Measurements from ENCODE around the gene MEIS3.

Gene MEIS3
- 0.08 to 0.46 (median 0.31) reads per million in 4 donors for total RNA-seq

DNA sequence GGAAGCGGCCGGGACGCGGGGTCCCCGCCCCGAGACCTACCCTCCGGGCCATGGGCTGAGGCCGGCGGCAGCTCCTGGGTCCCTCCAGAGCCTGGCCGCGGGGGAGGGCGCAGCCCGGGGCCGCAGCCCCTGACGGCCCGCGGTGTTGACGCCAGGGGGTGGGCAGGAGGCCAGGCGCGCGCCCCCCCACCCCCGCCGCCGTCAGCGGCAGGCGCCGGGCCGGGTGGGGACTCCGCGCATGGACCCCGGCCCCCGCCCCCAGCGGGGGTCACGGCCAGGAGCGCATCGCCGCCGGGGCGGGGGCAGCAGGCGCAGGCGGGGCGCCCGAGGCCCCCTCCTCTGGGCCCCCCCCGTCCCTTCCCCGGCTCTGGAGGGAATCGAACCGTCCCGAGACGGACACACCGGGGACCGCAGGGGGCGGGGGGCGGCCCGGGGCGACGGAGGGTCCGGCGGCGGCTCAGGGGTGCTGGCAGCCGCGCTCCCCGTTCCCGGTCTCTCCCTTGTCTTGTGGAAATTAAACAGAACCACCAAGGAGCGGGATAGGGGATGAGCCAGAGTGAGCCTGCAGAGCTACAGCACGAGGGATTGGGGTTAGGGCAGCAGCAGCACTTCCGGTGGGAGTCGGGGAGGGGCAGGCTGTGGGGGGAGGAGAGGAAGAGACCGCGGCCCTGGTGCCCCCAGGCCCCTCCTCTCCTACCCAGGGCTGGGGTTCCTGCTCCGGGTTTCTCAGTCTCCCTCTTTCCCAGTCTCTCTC is at the start of gene MEIS3:
Gene MEIS3 (minus strand): TSS at position 498 of the 754 bp plus-strand sequence. CDS start 446 bp downstream, at position 52.
- DNase-seq, result no peak

DNA sequence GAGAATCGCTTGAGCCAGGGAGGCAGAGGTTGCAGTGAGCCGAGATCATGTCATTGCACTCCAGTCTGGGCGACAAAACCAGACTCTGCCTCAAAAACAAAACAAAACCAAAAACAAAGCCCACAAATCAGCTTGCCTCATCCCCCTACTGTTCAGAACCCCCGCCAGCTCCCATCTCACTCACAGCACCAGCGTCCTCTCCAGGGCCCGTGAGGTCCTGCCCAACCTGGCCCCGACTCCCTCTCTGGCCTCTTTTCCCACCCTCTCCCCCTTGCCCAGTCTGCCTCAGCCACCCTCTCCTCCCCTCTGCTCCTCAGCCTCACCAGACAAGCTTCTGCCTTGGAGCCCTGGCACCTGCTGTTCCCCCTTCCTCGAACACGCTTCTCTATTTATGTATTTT is 48.6 kb upstream of the MEIS3 start:
- DNase-seq, result no peak

DNA sequence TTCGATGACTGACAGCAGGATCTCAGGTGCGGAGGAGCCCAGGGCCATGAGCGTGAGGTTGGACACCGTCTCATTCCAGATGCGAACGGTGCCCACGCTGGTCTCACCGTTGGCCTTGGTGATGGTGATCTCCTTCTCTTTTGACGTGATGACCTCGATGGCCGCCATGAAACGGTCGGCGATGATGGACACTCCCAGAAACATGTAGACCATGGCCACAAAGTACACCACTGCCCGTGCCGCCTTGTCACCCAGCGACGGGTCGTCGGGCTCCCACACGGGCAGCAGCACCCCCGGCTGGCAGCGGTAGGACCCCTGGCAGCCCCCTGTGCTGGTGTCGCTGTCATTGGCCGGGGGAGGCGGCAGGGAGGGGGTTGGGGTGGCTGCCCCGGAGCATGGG is 46.6 kb upstream of the MEIS3 start:
- DNase-seq, result no peak

DNA sequence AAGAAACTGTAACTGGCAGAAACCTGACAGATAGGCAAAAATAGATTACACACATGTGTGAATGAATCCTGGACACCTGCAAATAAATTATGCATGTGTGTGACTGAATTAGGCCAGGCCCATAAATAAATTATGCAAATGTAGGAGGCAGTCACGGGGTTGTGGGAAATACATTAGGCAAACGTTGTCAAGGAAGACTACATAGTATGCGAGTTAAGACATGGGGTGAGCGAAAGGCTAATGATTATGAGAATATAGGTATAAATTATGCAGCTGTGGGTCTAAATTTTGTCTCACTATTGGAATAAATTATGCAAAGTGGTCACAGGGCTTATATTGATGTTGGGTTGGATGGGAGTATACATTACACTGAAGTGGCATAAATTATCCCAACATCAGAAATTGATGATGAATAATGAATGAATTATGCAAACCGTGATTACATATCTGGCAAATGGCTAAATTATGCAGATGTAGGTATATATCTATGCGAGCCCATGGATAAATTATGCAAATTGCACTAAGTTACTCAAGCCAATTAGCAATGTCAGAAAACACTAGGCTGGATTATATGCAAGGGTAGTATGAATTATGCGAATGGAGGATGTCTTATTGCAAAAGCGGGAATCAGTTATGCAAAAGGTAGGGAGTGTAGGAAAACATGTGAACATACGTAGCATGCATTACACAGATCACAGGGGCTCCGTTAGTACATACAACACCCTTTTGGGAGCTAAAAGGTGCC is 45.5 kb upstream of the MEIS3 start:
- DNase-seq, result no peak

DNA sequence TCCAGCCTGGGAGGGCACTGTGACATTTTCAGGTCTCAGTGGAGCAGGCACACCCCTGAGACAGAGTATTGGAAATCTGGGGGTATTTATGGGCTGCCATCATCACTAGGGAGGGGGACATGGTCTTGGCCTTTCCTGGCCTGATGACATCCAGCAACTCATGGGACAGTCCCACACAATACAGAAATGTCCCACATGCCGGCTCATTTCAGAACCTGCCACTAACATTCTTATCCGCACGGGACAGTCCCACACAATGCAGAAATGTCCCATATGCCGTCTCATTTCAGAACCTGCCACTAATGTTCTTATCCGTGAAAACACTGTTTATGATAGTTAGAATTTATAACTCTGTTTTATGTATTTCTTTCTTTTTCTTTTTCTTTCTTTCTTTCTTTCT is 42.5 kb upstream of the MEIS3 start:
- no peak for DNase-seq

DNA sequence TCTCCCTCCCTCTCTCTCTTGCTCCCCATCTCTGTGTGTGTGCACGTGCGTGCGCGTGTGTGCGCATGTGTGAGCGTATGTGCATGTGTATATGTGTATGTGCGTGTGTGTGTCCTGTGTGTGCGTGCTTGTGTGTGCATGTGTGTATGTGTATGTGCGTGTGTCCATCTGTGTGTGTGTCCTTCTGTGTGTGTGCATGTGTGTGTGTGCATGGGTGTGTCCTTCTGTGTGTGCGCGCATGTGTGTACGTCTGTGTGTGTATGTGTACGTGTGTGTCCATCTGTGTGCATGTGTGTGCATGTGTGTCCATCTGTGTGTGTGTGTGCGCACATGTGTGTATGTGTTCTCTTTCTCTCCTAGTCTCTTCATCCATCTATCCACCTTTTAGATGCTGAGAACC is 40.1 kb upstream of the MEIS3 start:
- no peak for DNase-seq

DNA sequence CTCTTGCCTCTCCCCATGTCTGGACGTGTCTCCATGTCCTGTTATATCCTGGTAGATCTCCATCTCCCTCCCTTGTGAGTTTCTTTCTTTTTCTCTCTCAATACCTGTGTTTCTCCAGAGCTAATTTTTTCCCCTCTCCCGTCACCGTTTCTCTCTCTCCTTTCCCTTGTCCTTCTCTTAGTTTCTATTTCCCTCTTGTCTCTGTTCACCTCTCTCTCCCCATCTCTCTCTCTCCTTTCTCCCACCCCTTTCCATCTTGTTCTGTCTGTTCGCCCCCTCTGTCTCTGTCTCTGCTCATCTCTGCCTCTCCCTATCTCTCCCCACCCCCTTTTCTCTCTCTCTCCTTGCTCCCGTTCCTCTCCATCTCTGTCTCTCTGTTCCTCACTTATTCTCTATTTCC is 39.3 kb upstream of the MEIS3 start:
- no peak for DNase-seq

DNA sequence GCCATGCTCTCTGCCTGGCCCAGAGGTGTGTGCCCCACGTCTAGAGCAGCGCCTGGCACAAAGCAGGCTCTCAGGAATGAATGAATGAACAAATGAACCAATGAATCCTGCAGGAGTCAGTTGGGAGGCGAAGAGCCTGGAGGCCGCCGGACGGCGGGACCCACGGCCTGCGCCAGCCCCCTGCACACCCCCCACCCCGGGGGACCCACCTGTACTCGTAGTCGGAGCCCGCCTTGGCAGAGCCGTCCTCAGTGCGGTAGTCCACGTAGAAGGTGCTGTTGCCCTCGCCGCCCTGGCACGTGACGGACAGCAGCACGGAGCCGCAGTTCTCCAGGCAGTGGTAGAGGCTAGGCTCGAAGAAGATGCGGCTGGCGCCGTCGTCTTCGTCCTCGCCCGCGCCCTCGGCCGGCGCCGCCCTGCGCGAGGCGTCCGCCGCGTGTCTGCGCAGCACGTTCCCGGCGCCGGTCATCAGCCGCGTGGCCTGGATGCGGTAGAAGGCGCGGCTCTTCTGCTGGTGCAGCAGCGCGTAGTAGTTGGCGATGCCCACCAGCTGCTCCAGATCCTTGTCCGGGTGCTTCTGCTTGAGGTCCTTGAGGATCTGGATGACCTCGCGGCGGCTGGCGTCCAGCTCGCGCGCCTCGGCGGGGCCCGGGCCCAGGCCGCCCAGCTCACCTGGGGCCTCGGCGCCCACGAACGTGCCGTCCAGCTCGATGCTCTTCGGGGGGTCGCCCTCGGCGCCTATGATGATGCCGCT is 37.6 kb upstream of the MEIS3 start:
- no peak for DNase-seq

DNA sequence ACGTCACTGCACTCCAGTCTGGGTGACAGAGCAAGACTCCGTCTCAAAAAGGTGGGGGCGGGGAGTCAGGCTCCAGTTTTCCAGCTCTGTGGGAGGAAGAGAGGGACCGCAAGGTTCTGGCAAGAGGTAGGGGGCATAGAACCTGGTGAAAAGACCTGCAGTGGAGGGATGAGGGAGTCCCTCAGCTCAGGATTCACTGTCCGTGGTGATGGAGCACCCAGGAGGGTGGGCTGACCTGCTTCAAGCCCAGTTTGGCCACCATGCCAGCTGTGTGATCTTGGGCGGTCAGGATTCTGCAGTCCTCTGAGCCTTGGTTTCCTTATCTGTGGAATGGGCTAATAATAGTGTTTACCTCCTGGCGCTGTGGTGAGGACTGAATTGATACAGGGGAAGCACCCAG is 31.2 kb upstream of the MEIS3 start:
- no peak for DNase-seq

DNA sequence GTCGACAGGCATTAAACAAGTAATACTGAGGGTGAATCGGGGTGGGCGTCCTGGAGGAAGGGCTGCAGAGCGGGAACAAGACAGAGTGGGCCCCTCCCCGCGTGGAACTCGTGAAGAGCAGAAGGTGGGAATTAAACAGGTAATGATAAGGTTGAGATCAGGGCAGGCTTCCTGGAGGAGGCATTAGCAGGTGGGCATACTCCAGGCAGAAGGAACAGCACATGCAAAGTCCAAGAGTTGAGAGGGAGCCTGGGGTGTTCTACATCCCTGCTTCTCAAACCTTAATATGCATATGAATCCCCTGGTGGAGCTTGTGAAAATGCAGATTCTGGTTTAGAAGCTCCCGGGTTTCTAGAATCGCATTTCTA is 29.0 kb upstream of the MEIS3 start:
- no peak for DNase-seq

DNA sequence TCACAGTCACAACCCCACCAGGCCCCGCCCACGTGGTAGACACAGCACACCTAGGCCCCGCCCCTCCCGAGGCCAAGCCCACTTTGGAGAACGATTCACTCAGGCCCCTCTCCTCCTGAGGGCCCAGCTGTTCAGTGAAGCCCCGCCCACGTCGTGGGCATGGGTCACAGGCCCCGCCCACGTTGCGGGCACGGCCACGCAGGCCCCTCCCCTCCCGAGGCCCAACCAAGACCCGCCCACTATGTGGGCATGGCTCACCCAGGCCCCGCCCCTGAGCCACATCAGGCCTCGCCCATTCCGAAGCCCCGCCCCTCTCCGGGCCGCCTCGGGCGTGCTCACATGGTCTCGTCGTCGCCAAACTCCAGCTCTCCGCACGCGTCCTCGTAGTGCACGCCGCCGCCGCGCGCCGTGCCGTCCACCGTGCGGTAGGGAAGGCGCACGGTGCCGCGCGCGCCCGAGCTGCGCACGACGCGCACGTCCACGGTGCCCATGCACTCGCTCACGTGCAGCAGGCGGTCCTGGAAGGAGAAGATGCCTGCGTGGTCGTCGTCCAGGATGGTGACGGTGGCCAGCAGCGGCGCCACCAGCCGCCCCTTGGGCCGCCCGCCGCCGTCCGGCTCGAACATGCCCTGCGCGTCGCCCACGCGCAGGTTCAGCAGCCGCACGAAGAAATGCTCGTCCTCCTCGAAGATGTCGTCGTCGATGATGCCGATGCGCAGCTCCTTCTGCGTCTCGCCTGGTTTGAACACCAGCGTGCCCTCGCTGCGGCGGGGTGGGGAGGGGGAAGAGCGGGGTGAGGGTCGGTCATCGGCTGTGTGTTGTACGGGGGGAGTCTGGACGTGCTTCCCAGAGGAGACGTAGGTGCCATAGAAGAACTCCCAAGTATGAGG is 28.4 kb upstream of the MEIS3 start:
- peak in 4 of 5 donors; percentile 39 to 75 (median 46) for DNase-seq

DNA sequence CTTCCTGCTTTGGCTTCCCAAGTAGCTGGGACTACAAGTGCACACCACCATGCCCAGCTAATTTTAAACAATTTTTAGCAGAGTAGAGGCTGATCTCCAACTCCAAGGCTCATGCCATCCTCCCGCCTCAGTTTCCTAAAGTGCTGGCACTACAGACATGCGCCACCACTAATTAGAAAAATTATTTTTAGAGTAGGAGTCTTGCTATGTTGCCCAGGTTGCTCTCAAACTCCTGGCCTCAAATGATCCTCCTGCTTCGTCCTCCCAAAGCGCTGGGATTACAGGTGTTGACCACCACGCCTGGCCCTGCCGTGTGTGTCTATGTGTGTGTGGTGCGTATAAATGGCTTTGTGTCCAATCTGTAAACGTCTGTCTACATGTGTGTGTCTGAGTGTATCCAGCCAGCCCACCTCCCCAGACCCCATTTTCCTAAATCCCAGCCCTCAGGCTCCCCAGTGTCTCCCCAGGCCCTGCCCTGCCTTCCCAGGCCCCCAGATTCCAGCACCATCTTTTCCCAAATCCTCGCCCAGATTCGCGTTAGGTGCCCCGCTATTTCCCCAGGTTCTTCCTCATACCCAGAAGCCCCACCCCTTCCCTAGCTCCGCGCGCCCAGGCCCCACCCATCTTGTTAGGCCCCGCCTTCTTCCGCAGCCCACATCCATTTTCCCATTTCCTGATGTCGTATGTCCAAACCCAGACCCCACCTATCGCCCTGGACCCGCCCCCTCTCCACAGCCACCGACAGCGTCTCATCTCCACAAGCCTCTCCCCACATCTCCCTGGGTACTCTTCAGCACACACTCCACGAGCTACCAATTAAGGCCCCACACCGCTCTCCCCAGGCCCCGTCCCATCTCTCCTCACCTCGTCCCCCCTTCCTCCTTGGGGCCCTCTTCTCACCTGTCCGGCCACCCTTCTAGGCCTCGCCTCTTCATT is 27.5 kb upstream of the MEIS3 start:
- peak in 1 of 5 donors; percentile 57 for DNase-seq

DNA sequence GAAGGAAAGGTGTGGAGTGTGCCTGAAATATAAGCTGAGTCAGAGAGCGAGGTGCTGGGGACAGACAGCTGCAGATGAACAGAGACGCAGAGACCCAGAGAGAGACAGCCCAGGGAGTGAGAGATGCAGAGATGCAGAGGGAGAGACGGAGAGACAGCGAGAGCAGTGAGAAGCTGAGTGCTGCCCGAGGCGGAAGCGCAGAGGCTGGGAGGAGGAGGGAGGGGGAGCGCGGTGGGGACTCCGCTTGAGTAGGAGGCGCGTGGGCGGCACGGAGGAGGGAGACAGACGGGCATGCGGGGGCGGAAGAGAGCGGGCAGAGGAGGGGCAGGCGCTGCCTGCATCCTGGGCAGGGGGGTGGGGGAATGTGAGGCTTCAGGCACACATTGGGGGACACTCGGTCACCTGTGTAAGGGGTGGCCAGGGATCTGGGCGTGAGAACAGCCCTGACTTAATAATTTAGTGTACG is 26.6 kb upstream of the MEIS3 start:
- DNase-seq, result peak; percentile 55 to 70 (median 60)

DNA sequence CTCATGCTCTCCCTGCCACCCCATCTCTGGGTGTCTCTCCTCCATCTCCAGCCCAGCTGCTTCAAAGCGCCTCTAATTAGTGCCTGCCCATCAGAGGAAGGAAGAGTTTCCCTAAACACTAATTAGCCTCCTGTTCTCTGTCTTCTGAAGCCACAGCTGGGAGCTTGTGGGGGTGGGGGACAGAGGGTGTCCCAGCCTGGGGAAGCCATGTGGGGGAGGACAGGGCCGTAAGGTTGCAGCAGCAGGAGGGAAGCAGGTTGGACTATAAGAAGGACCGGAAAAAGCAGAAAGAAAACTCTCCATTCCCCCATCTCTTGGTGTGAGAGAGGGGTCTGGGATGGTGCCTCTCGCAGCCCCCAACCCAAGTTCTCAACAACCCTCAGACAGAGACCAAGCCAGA is 26.2 kb upstream of the MEIS3 start:
- no peak for DNase-seq

DNA sequence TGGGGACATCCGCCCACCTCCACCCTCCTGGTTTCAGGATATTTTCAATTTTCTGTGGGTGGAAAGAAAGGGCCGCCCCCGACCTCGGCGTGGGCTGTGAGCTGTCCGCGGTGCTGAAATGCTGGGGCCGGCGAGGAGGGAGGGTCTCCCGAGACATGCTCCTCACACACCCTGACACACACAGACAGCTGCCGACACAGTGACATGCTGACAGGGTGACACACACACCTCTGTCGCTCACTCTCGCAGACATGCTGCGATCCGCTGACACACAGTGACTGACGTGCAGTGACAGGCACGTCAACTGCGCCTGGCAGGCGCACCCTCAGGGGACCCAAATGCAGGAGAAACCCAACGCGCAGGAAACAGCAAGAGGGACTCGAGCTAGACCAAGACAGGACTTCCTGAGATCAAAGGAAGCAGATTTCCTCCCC is 25.1 kb upstream of the MEIS3 start:
- peak in 3 of 5 donors; percentile 27 to 32 (median 29) for DNase-seq

DNA sequence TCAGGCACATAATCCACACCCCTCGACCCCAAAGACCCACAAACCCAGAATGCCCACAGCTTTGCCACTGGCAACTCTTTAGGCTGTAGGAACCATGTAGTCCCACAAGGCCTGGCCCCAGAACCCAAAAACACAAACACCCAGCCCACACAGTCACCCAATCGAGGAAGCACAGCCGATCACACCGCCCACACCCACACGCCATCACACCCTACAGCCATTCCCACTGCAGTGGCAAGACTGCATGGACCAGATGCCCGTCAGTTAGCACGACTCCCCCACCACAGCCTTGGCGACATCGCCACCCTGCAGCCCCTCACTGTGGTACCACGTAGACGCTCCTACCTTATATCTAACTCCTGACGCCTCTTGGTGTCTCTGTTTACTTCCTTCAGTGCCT is 24.0 kb upstream of the MEIS3 start:
- DNase-seq, result no peak

DNA sequence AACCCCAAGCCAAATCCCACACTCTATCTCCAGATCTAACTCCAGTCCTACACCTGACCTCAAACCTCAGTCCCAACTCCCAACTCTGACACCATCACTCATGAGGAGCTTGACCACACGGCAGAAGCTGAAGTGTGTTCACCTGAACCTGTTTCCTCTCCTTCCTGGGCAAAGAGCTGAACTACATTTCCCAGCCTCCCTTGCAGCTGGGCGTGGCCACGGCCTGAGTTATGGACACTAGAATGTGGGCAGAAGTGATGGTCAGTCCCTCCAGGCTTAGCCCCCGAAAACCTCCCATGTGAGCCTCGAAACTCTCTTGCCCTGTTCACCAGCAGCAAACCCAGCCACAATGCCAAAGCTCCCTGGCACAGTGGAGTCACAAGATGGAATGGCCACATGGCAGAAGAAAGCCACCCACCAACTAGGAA is 19.5 kb upstream of the MEIS3 start:
- DNase-seq, result no peak

DNA sequence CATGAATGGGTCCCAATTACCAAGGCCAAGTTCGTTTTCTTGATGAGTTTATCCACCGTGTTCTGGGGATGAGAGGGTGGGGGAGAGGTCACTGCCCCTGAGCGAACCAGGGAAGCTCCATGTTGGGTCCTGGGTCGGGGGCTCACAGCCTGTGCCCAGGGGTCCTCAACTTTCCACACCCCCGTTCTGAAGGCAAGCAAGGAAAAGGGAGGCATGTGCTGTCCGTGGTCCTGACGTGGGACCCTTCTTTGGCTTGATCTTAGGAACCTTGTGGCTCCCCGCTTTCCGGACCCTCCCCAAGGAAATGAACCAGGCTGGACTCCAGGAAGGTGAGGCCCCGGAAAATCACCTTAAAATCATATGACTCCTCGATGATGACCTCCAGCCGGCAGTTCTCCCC is 18.2 kb upstream of the MEIS3 start:
- DNase-seq, result no peak

DNA sequence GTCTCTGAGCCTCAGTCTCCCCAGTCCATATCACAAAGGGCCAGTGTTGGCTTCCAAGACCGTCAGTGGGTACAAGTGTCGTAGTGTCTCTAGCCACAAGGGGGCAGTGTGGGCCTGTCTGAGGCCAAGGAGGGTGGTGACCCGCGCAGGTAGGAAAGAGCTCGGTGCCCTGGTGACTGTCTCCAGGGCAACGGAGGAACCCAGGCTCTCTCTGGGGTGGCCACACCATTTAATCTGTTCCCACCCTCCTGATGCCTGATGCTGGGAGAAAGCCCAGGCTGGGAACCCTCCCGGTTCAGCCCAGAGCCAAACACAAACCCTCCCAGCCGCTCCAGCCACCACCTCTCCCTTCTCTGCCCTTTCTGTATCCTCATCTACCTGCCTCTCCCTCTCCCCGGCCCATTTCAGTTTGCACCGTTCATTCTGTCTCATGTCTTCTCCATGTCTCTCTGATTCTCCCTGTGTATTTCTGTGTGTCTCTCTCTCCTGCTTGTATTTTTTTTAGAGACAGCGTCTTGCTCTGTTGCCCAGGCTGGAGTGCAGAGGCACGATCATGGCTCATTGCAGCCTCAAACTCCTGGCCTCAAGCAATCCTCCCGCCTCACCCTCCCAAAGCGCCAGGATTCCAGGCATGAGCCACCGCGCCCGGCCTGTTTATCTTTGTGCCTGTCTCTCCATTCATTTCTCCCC is 17.5 kb upstream of the MEIS3 start:
- peak; percentile 57 to 82 (median 75) for DNase-seq

DNA sequence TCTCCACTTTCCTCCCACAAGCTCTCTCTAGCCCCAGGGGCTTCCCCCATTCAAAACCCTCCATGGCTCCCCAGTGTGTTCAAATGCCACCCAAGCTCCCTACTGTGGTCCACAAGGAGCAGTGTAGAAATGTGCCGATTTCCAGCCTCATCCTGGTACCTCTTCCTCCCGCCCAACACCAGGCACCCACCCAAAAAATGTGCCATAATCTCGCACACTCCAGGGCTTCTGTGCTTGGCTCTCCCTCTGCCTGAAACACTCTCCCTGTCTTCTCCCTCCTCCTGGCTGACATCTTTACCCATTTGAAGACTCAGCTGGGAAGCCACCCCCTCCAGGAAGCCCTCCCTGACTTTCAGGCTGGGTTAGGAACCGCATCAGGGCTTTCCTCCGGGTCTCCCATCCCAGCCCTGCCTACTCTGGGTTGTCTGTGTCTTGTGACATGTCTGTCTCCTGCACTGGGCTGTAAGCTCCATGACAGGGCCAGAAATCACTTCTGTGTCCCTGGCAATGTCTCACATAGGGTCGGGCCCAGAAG is 16.6 kb upstream of the MEIS3 start:
- no peak for DNase-seq

All from T-helper 1 cell (primary cell).